LNCaP clone FGC (cell line): Measurements from ENCODE around the gene LINC00632.
A peak's percentile ranks its signal among the peaks of the same experiment; 100 is the strongest.

Experiments
- DNase-seq: peaks from one replicate; pipeline ENCODE4 v3.0.0-alpha.2; 2011; ENCODE audit warnings: low read depth
- H3K4me3 ChIP-seq: 2 replicates; pipeline ENCODE4 v1.5.1; 2011; ENCODE audit warnings: mild to moderate bottlenecking, low read depth, low read length, control low read depth
- TF ChIP-seq, protein P1 (sequence below): IDR thresholded peaks from 2 replicates; pipeline ENCODE4 v1.5.1; 2012; ENCODE audit warnings: mild to moderate bottlenecking; ENCODE audit not compliant: control insufficient read depth, insufficient read depth; ENCODE audit errors: extremely low read depth

Gene LINC00632

DNA sequence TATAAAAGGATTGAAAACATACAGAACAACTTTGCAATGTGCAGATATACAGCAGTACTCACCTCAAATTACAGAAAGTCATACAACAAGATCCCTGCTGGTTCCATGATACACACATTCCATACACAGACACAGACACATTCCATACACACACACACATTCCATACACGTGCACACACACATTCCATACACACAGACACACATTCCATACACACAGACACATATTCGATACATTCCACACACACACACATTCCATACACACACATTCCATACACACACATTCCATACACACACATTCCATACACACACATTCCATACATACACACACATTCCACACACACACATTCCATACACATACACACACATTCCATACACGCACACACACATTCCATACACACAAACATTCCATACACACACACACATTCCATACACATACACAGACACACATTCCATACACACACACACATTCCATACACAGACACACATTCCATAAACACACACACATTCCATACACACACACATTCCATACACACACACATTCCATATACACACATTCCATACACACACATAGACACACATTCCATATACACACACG is 13.7 kb downstream of the LINC00632 start:
- H3K4me3 ChIP-seq, result no peak overlapping the region
- TF ChIP-seq, protein P1, sequence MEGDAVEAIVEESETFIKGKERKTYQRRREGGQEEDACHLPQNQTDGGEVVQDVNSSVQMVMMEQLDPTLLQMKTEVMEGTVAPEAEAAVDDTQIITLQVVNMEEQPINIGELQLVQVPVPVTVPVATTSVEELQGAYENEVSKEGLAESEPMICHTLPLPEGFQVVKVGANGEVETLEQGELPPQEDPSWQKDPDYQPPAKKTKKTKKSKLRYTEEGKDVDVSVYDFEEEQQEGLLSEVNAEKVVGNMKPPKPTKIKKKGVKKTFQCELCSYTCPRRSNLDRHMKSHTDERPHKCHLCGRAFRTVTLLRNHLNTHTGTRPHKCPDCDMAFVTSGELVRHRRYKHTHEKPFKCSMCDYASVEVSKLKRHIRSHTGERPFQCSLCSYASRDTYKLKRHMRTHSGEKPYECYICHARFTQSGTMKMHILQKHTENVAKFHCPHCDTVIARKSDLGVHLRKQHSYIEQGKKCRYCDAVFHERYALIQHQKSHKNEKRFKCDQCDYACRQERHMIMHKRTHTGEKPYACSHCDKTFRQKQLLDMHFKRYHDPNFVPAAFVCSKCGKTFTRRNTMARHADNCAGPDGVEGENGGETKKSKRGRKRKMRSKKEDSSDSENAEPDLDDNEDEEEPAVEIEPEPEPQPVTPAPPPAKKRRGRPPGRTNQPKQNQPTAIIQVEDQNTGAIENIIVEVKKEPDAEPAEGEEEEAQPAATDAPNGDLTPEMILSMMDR, result no peak
- DNase-seq, result no peak

DNA sequence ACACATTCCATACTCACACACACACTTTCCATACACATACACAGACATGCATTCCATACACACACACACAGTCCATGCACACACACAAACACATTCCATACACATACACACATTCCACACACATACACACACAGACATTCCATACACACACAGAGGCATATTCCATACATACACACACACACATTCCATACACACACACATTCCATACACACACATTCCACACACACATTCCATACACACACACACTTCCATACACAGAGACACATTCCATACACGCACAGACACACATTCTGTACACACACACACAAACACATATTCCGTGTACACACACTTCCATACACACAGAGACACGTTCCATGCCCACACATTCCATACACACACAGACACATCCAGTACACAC is 14.8 kb downstream of the LINC00632 start:
- TF ChIP-seq, protein P1, result no peak
- no peak for DNase-seq
- no peak overlapping the region for H3K4me3 ChIP-seq

DNA sequence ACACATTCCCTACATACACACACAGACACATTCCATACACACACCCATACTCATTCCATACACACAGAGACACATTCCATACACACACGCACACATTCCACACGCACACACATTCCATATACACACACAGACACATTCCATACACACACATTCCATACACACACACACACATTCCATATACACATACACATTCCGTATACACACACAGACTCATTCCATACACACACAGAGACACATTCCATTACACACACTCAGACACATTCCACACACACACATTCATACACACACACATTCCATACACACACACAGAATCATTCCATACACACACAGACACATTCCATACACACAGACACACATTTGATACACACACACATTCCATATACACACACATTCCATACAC is 15.2 kb downstream of the LINC00632 start:
- no peak overlapping the region for H3K4me3 ChIP-seq
- DNase-seq, result no peak
- TF ChIP-seq, protein P1, result no peak

DNA sequence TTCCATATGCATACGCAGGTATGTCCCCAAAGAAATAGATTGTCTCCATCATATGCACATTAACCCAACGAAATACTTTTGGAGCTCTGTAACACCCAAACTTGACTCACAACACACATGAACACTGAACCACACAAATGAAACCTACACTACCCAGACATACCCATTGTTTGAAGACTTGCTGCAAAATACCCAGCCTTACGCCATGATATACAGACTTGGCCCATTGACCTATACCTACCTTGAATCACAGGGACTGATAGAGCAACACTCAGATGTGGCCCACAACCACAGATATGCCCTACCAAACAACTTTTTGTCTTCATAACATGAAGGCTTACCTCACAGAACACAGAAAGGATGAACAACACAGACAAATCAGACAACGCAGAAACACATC is 15.9 kb downstream of the LINC00632 start:
- no peak overlapping the region for H3K4me3 ChIP-seq
- no peak for DNase-seq
- TF ChIP-seq, protein P1, result no peak

DNA sequence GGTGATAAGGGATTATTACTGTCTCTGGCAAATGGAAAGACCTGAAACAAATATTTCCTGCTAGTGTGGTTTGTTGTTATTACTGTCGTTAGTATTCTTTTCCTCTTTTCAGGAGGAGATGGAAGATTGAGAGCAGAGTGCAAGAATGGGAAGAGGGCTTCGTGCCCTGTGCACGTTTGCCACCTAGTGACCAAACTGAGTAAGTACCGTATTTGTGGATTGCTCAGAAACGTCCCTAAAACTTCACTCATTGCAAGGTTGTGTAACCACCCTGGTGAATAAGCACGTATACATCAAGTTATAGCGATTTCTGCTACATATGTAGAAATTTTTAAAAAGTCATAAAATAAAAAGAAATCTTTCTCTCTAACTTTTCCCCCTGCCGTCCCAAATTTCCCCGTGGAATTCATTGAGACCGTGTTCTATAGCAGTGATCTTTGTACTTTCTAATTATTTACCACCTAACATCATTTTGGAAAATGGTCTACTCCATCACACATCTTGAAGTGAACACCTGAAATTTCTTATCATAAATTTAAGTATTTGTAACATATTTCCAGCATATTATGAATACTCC is 24.3 kb downstream of the LINC00632 start:
- no peak for DNase-seq
- H3K4me3 ChIP-seq, result no peak overlapping the region
- TF ChIP-seq, protein P1, result peak; percentile 61

DNA sequence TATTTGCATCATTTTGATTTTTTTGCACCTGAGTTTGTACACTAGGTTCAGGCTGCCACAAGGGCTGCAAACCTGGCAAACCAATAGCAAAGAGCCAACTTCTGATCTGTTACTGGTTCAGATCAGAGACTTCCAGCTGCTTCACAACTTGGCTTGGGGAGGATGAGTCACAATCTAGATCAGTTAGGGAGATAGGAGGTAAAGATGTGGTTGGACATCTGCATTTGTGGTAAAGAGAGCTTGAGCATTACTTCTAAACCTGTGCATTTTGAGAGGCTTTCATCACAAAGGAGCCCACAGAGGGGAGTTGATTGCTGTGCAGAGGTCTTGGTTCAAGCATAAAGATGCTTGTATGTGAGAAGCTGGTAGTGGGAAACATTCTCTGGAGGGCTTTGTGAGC is 34.5 kb downstream of the LINC00632 start:
- no peak for DNase-seq
- no peak overlapping the region for H3K4me3 ChIP-seq
- TF ChIP-seq, protein P1, result no peak

DNA sequence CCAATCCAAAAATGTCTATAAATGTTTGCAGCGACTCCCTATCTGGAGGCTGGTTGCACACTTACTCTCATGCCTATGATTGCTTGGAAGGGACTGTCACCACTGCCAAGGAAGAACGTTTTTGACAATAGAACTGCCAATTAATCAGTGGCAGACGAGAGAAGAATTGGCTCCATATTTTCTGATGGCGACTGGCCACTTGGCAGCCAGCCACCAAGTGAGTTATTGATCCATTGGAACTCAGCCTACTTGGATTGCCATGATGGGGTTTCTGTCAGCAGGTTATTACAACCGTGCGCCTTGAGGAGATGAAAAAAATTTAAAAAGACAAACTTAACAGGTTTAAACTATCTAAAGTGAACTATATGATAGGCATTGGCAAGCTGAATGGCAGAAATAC is 47.4 kb downstream of the LINC00632 start:
- no peak overlapping the region for H3K4me3 ChIP-seq
- TF ChIP-seq, protein P1, result no peak

More for the DNA sequence above, 47.4 kb downstream of the LINC00632 start:
- DNase-seq, result no peak
